CD4-positive, alpha-beta T cell treated with Interleukin-1 beta for 1 hour (primary cell): ENCODE measurements around the gene PTPRN2.
"Not testable (repeated sequence)": the region's sequence is repeated elsewhere in the genome, so short reads cannot be mapped to it uniquely, and the experiment has no call there.

ENCODE experiments used
- DNase-seq, 2 donors: peaks; one replicate each; pipeline ENCODE4 v3.0.0-alpha.2; 2020 to 2022

Gene PTPRN2

GRCh38 chr7:158587162-158588084, at the start of gene PTPRN2:
TSS of gene PTPRN2 (minus strand) at chr7:158587823.
- DNase-seq = peak; percentile 44 to 56

GRCh38 chr7:158633055-158633956, 45.7 kb upstream of the PTPRN2 start:
- no peak for DNase-seq

- no peak for DNase-seq
Observed at GRCh38 chr7:158631574-158632195, 44.1 kb upstream of the PTPRN2 start.

GRCh38 chr7:158626289-158626688, 38.7 kb upstream of the PTPRN2 start:
- not testable (repeated sequence) for DNase-seq

- DNase-seq = no peak
Observed at GRCh38 chr7:158623241-158623640, 35.6 kb upstream of the PTPRN2 start.

- DNase-seq = no peak
Observed at GRCh38 chr7:158620839-158621441, 33.3 kb upstream of the PTPRN2 start.

GRCh38 chr7:158620418-158620817, 32.8 kb upstream of the PTPRN2 start:
- no peak for DNase-seq

- DNase-seq = no peak
Observed at GRCh38 chr7:158618745-158619140, 31.1 kb upstream of the PTPRN2 start.

- DNase-seq = no peak
Observed at GRCh38 chr7:158617737-158618128, 30.1 kb upstream of the PTPRN2 start.

- DNase-seq = no peak
Observed at GRCh38 chr7:158616050-158616449, 28.4 kb upstream of the PTPRN2 start.

- DNase-seq = no peak
Observed at GRCh38 chr7:158614700-158615099, 27.1 kb upstream of the PTPRN2 start.

- DNase-seq = no peak
Observed at GRCh38 chr7:158613481-158613880, 25.9 kb upstream of the PTPRN2 start.

GRCh38 chr7:158612546-158612945, 24.9 kb upstream of the PTPRN2 start:
- no peak for DNase-seq

- no peak for DNase-seq
Observed at GRCh38 chr7:158611541-158611940, 23.9 kb upstream of the PTPRN2 start.

- DNase-seq = no peak
Observed at GRCh38 chr7:158609313-158609974, 21.8 kb upstream of the PTPRN2 start.

GRCh38 chr7:158607563-158607962, 19.9 kb upstream of the PTPRN2 start:
- DNase-seq = no peak

- no peak for DNase-seq
Observed at GRCh38 chr7:158606671-158607424, 19.2 kb upstream of the PTPRN2 start.

- DNase-seq = no peak
Observed at GRCh38 chr7:158606129-158606528, 18.5 kb upstream of the PTPRN2 start.

GRCh38 chr7:158603773-158604755, 16.4 kb upstream of the PTPRN2 start:
- DNase-seq = no peak
